ENCODE measurements around the gene INTS7. TPM values are rescaled to one million over a fixed set of nuclear protein-coding genes. Genes with fewer than 3 reads are reported as not detected.
"Not testable (repeated sequence)": the region's sequence is repeated elsewhere in the genome, so short reads cannot be mapped to it uniquely, and the experiment has no call there.

The INTS7 gene
- total RNA-seq, 6 experiments from 2014 or later, result 9.6 to 14.5 (median 13.3) TPM

- no peak overlapping the region for H3K4me3 Mint-ChIP-seq
- no peak overlapping the region for H3K27ac Mint-ChIP-seq
- TF ChIP-seq CTCF (IDR thresholded peaks at IDR 0.05), result no peak
- H3K27me3 Mint-ChIP-seq (ENCODE audit: insufficient read depth), result no peaks in the 10 kb centered on the region; the same call in 1 of the 2 replicates
- peaks cover 29% of the 10 kb centered on the region for H3K4me1 Mint-ChIP-seq (ENCODE audit: low read depth)
- no peak for DNase-seq
- H3K9me3 Mint-ChIP-seq, result no peaks in the 10 kb centered on the region
- H3K36me3 Mint-ChIP-seq (ENCODE audit: low read depth), result peaks cover 18% of the 10 kb centered on the region
Measured at GRCh38 chr1:212024469-212025149, 10.7 kb downstream of the INTS7 start.

GRCh38 chr1:212022908-212023307, 12.4 kb downstream of the INTS7 start:
- H3K9me3 Mint-ChIP-seq; H3K27me3 Mint-ChIP-seq (ENCODE audit: insufficient read depth); H3K4me3 Mint-ChIP-seq; H3K27ac Mint-ChIP-seq; DNase-seq: not testable (repeated sequence)
- Mint-ChIP-seq H3K4me1 (ENCODE audit: low read depth) (peaks cover 12% of the 10 kb centered on the region), H3K36me3 (ENCODE audit: low read depth) (peaks cover 18% of the 10 kb centered on the region)

GRCh38 chr1:212021563-212021962, 13.8 kb downstream of the INTS7 start:
- peak; percentile 21; the same call in 1 of the 2 replicates for TF ChIP-seq CTCF (IDR thresholded peaks at IDR 0.05)
- Mint-ChIP-seq H3K27ac (0 out of 2 replicates have a peak overlapping the region, but pooled peaks have one; percentile 7), H3K9me3 (no peaks in the 10 kb centered on the region), H3K4me3 (no peak overlapping the region), H3K27me3 (ENCODE audit: insufficient read depth) (no peaks in the 10 kb centered on the region; the same call in 1 of the 2 replicates), H3K4me1 (ENCODE audit: low read depth) (peaks cover 12% of the 10 kb centered on the region), H3K36me3 (ENCODE audit: low read depth) (peaks cover 18% of the 10 kb centered on the region)
- no peak for DNase-seq

GRCh38 chr1:212020975-212021374, 14.4 kb downstream of the INTS7 start:
- Mint-ChIP-seq H3K4me3 (no peak overlapping the region), H3K36me3 (ENCODE audit: low read depth) (peaks cover 18% of the 10 kb centered on the region), H3K4me1 (ENCODE audit: low read depth) (peaks cover 12% of the 10 kb centered on the region), H3K27ac (0 out of 2 replicates have a peak overlapping the region, but pooled peaks have one; percentile 23), H3K9me3 (no peaks in the 10 kb centered on the region), H3K27me3 (ENCODE audit: insufficient read depth) (no peaks in the 10 kb centered on the region; the same call in 1 of the 2 replicates)
- no peak for DNase-seq
- TF ChIP-seq CTCF (IDR thresholded peaks at IDR 0.05), result no peak

GRCh38 chr1:212013672-212014071, 21.7 kb downstream of the INTS7 start:
- no peaks in the 10 kb centered on the region for H3K9me3 Mint-ChIP-seq
- no peaks in the 10 kb centered on the region for H3K36me3 Mint-ChIP-seq (ENCODE audit: low read depth)
- no peak for TF ChIP-seq CTCF (IDR thresholded peaks at IDR 0.05)
- H3K4me3 Mint-ChIP-seq, result no peak overlapping the region
- H3K4me1 Mint-ChIP-seq (ENCODE audit: low read depth), result no peaks in the 10 kb centered on the region; the same call in 1 of the 2 replicates
- H3K27me3 Mint-ChIP-seq (ENCODE audit: insufficient read depth), result no peaks in the 10 kb centered on the region
- DNase-seq, result no peak
- no peak overlapping the region for H3K27ac Mint-ChIP-seq

GRCh38 chr1:212012034-212012740, 23.2 kb downstream of the INTS7 start:
- Mint-ChIP-seq H3K27me3 (ENCODE audit: insufficient read depth) (no peaks in the 10 kb centered on the region), H3K9me3 (no peaks in the 10 kb centered on the region), H3K36me3 (ENCODE audit: low read depth) (no peaks in the 10 kb centered on the region), H3K27ac (no peak overlapping the region), H3K4me1 (ENCODE audit: low read depth) (no peaks in the 10 kb centered on the region; the same call in 1 of the 2 replicates), H3K4me3 (no peak overlapping the region)
- peak; percentile 96 for TF ChIP-seq CTCF (IDR thresholded peaks at IDR 0.05)
- DNase-seq, result peak; percentile 50
